Epithelial cell of proximal tubule (primary cell): Measurements from ENCODE around the gene CCZ1. TPM values are rescaled to one million over a fixed set of nuclear protein-coding genes. Genes with fewer than 3 reads are reported as not detected.
A peak's percentile ranks its signal among the peaks of the same experiment; 100 is the strongest.
"Not testable (repeated sequence)": the region's sequence is repeated elsewhere in the genome, so short reads cannot be mapped to it uniquely, and the experiment has no call there.

ENCODE experiments used
- DNase-seq: peaks from one replicate; pipeline ENCODE4 v3.0.0-alpha.2; 2011; ENCODE audit warnings: low read depth
- H3K4me3 ChIP-seq: 2 replicates; pipeline ENCODE4 v1.5.1; 2011; ENCODE audit warnings: low read depth, mild to moderate bottlenecking, low read length
- total RNA-seq: library from RNA; depleted of rRNA; stranded (reverse); fragments of >200 nt; gene quantifications from 2 replicates; pipeline ENCODE4 v1.2.3, GENCODE V29; 2015

CCZ1 gene
- total RNA-seq, 1 donor from 2014 or later = 29.2 TPM

GRCh38 chr7:5924630-5925029 lies 26.1 kb downstream of the CCZ1 start:
- DNase-seq, H3K4me3 ChIP-seq: not testable (repeated sequence)

DNA sequence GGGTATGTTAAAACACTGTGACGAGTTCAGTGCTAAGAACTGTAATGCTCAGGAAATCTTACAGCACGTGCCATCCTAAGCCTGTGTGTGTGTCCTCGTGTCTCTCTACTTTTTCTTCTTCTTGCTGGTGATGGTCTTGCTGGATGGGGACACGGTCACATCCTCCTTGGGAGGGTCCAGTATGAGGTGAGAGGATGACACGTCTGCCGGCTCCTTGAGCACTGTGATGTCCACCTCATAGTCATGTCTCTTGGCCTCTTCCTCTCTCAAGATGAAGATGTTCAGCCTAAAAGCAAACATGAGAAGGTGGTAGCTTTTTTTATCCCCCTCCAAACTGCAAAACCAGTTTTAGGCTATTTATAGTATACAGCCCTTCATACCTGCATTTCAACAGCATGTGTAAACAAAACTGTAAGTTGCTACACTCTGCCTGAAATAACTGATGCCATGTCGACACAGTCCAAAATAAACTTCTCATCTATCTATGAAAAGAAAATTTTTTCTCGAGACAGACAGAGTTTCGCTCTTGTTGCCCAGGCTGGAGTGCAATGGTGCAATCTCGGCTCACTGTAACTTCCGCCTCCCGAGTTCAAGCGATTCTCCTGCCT lies 27.8 kb downstream of the CCZ1 start:
- H3K4me3 ChIP-seq, DNase-seq: not testable (repeated sequence)

- not testable (repeated sequence) for H3K4me3 ChIP-seq, DNase-seq
Observed at GRCh38 chr7:5930290-5930689, 31.8 kb downstream of the CCZ1 start.

- H3K4me3 ChIP-seq, DNase-seq: not testable (repeated sequence)
Observed at GRCh38 chr7:5931250-5931649, 32.7 kb downstream of the CCZ1 start.

DNA sequence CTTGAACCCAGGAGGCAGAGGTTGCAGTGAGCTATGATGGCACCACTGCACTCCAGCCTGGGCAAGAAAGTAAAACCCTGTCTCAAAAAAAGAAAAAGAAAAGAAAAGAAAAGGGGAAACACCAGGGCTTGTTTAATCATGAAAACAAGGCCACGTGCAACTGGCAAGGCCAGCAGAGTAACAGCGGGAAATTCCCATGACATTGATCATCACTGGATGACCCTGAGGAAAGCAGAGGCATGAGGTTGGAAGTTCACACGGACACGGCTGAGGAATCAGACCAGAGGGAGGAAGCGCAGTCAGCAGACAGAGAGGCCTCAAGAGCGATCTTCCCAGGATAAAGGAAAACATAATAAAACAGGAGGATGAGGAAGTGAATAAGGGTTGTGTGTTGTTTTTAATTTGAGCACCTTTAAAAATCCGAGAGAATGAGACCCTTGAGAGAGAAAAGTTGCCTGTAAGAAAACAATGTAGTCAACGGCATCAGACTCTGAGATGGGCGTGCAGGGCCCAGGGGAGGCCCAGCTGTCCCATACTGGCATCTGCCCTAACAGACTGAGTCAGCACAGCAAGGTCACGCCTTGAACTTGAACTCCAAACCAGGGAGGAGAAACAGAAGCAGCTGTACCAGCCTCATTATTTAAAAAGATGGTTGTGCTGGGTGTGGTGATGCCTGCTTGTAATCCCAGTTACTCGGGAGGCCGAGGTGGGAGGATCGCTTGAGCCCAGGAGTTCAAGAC lies 33.5 kb downstream of the CCZ1 start:
- H3K4me3 ChIP-seq = not testable (repeated sequence)
- peak; percentile 89 for DNase-seq

GRCh38 chr7:5934945-5935450 lies 36.5 kb downstream of the CCZ1 start:
- not testable (repeated sequence) for H3K4me3 ChIP-seq, DNase-seq

- DNase-seq, H3K4me3 ChIP-seq: not testable (repeated sequence)
Observed at GRCh38 chr7:5963205-5963604, 64.7 kb downstream of the CCZ1 start.

- H3K4me3 ChIP-seq, DNase-seq: not testable (repeated sequence)
Observed at GRCh38 chr7:5963810-5964209, 65.3 kb downstream of the CCZ1 start.

GRCh38 chr7:5970347-5970911 lies 71.9 kb downstream of the CCZ1 start, which contains the start of gene RSPH10B:
TSS of gene RSPH10B (minus strand) at chr7:5970689. CDS start at chr7:5967116, 3,573 bp downstream.
- peak within 1 kb of the TSS; percentile 26 for H3K4me3 ChIP-seq

GRCh38 chr7:5973580-5973979 lies 75.0 kb downstream of the CCZ1 start:
- DNase-seq, H3K4me3 ChIP-seq: not testable (repeated sequence)

More at GRCh38 chr7:5970347-5970911, 71.9 kb downstream of the CCZ1 start, which contains the start of gene RSPH10B:
- not testable (repeated sequence) for DNase-seq

Other genes starting within 250 kb of the CCZ1 start
- 28.1 and 28.3 TPM in 2 replicates for gene RNF216, start 117.1 kb upstream of the CCZ1 start, total RNA-seq
- gene OCM, start 17.9 kb upstream of the CCZ1 start, total RNA-seq = not detected in 2 replicates
- 0.07 and 0.23 TPM in 2 replicates for gene RSPH10B, start 72.0 kb downstream of the CCZ1 start, total RNA-seq
- gene PMS2, start 110.3 kb downstream of the CCZ1 start, total RNA-seq = 12.3 and 14.3 TPM in 2 replicates
- 113 and 128 TPM in 2 replicates for gene AIMP2, start 110.5 kb downstream of the CCZ1 start, total RNA-seq
- 0.12 TPM in 1 of 2 replicates, not detected in the other for gene ANKRD61, start 132.6 kb downstream of the CCZ1 start, total RNA-seq
- 140 and 201 TPM in 2 replicates for gene EIF2AK1, start 160.4 kb downstream of the CCZ1 start, total RNA-seq
- 3.7 and 6.2 TPM in 2 replicates for gene USP42, start 206.2 kb downstream of the CCZ1 start, total RNA-seq